Measurements from ENCODE around the gene PIK3R5.
"Not testable (repeated sequence)": the region's sequence is repeated elsewhere in the genome, so short reads cannot be mapped to it uniquely, and the experiment has no call there.

The PIK3R5 gene

GRCh38 chr17:8873801-8874715, 91.4 kb downstream of the PIK3R5 start:
- no peak for DNase-seq

DNA sequence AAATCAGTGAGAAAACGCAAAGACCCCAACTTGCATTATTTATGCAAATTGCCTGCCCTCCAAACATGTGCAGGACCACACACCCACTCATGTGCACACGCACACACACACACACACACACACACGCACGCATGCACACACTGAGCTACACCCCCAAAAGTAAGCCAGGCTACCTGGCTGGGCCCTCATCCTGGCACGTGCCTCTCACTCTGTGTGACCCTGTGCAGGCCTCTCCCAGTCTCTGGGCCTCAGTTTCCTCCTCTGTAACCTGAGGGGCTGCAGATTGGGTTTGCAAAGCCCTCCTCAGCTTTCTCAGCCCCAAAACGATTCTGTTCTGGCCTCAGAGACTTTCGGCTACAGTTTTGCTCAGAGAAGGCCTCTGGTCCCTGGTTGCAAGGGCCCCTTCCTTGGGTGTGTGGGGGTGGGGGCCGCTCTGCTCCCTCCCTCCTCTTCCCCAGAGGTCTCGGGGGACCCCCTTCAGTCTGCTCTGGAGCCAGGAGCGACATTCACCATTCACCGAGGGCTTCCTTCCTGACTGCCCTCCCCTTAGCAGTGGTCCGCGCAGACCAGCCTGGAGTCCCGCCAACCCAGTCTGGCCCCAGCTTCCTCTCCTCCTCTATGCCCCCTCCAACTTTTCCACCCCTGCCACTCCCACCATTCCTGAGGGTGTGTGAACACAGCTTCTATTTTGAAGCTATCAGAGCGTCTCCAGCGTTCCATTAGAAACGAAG, 92.6 kb downstream of the PIK3R5 start:
- no peak for DNase-seq

- DNase-seq: no peak
Observed at GRCh38 chr17:8872036-8872704, 93.3 kb downstream of the PIK3R5 start.

GRCh38 chr17:8871081-8871581, 94.4 kb downstream of the PIK3R5 start:
- DNase-seq: no peak

DNA sequence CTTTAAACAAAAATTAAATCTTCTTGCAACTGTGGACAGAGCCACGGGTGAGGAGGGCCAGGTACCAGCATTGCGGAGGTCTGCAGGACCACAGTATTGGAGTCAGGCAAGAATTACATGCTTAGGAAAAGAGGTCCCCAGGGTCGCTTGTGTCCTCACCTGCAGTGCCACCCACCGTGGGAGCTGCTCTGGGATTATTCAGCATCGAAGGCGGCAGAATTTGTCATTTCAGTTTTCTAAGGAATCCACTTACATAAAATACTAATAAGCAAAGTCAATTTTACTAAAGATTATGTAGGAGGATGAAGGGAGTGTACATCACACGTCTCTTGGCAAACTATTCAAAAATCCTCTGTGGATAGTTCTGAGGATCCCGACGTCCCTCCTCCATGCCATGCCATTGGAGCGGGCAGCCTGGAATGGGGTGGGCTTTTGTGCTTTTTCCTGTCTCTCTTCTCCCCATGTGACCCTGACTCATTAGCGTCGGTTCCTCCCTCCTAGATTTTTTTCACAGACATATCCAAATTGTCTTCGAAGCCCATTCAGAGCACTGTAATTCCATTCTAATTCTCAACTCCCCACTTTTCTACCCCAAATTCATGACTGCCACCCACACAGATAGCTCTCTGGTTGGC, 95.0 kb downstream of the PIK3R5 start:
- no peak for DNase-seq

- DNase-seq: no peak
Observed at GRCh38 chr17:8869114-8869815, 96.2 kb downstream of the PIK3R5 start.

DNA sequence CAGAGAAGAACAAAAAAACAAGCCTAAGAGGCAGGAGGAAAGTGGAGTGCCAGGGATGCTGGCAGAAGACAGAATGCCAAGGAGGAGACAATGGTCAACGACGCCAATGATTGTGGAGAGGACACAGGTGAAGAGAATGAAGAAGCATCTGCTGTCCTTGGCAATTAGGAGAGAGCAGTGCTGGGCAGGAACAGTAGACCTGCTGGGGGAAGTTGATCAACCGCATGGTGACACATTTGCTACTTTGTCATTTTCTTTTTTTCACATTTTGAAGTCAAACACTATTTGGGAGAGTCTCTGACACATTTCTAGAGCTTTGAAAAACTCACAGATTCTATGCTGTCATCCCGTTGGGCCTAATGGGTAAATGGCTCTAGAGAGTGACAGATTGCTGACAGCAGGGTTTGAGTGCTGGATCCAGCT, 97.0 kb downstream of the PIK3R5 start:
- DNase-seq: no peak

DNA sequence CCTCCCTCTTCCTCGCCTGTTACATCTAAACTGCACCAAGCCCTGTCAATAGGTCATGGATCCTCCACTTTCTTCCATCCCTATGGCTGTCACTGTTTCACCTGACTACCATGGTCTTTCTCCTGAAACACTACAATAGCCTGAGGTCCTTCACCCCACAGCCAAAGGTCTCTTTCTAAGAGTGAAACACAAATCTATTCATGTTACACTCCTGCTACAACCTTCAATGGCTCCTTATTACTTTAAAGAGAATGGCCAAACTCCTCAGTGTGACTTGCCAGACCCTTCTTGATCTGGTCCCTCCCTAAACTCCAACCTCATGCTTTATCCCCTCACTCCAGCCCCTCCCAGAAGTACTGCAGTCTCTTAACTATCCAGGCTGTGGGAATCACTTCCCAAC, 97.4 kb downstream of the PIK3R5 start:
- no peak for DNase-seq

DNA sequence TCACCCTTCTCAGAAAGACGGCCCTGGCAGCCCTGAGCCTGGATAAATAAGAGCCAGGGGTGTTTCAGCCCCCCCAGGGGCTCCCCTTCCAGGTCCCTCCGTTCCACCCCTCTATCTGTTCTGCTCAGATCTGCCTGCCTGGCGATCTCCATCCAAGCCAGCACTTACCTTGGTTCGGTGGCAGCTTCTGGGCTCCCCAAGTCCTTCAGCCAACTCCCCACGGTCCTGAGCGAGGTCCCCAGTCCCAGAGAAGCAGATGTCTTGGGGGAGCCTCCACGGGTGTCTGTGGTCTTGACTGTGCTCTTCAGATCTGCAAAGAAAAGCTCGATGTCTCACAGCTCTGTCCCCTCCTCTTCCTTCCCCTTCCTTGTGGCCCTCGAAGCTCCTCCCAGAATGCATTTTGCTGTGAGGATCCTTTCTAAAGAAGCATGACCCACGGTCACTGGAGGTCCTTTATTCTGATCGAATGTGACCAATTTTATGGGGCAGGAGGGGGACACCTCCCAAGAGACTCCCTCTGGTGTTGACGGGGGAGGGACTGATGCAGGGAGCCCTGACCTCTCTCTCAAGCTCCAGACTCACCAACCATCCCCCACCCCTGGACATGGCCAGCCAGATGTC, 98.0 kb downstream of the PIK3R5 start, which contains the start of gene PIK3R6:
PIK3R6 (minus strand) TSS at position 314 of the 621 bp plus-strand sequence. CDS start 17,880 bp downstream, outside the sequence.
- no peak for DNase-seq

DNA sequence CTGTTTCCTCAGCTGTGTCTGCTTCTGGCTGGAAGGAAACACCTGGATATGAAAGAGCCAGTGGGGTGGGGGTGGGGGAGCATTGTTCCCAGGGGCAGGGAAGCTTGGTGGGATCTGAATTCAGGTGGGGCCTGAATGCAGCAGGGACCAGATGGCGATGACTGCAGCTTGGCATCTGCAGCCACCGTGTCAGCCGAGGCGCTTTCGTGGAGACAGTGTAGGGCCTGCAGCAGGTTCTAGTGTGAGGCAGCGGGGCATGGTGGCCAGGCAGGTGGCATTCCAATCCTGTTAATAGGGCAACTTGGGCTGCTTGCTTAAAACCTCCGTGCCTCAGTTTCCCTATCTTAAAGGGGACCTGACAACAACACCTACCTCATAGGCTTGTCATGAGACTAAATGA, 99.7 kb downstream of the PIK3R5 start:
- no peak for DNase-seq

- DNase-seq: no peak
Observed at GRCh38 chr17:8865385-8865784, 100.1 kb downstream of the PIK3R5 start.

- no peak for DNase-seq
Observed at GRCh38 chr17:8862213-8863056, 103.1 kb downstream of the PIK3R5 start.

DNA sequence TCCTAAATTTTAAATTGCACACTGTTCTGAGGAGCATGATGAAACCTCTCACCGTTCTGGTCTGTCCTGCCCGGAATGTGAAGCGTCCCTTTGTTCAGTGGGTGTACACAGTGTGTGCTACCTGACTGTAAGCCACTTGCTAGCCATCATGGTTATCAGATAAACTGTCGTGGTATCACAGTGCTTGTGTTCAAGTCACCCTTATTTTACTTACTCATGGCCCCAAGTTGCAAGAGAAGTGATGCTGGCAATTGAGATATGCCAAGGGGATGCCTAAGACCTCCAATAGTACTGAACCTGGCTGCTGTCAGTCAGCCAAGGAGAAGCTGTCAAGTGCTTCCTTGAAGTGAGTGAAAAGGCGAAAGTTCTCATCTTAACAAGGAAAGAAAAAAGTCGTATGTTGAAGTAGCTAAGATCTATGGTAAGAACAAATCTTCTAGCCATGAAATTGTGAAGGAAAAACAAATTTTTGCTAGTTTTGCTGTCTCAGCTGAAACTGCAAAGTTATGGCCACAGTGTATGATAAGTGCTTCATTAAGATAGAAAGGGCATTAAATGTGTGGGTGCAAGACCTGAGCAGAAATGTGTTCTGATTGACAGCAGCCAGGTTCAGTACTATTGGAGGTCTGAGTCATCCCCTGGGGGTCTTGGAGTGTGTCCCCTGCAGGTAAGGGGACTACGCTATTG, 103.9 kb downstream of the PIK3R5 start:
- no peak for DNase-seq

DNA sequence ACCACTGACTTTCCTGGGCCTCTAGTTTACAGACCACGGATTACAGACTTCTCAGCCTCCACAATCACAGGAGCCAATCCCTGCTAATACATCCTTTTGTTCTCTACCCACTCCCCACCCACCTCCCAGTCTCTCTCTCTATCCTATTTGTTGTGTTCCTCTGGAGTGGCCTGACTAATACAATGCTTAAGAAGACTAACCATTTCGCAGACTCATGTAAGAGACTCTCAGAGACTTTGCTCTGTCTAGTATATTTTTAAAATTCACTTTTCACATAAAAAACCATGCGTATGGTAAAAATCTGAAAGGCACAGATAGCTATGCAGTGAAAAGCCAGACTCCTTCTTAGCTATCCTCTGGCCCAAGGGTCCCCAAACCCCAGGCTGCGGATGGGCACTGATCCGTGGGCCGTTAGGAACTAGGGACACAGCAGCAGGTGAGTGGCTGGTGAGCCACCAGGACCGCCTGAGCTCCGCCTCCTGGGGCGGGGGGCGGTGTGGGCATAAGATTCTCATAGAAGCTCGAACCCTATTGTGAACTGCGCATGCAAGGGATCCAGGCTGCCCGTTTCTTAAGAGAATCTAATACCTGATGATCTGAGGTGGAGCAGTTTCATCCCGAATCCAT, 105.6 kb downstream of the PIK3R5 start:
- DNase-seq: no peak

DNA sequence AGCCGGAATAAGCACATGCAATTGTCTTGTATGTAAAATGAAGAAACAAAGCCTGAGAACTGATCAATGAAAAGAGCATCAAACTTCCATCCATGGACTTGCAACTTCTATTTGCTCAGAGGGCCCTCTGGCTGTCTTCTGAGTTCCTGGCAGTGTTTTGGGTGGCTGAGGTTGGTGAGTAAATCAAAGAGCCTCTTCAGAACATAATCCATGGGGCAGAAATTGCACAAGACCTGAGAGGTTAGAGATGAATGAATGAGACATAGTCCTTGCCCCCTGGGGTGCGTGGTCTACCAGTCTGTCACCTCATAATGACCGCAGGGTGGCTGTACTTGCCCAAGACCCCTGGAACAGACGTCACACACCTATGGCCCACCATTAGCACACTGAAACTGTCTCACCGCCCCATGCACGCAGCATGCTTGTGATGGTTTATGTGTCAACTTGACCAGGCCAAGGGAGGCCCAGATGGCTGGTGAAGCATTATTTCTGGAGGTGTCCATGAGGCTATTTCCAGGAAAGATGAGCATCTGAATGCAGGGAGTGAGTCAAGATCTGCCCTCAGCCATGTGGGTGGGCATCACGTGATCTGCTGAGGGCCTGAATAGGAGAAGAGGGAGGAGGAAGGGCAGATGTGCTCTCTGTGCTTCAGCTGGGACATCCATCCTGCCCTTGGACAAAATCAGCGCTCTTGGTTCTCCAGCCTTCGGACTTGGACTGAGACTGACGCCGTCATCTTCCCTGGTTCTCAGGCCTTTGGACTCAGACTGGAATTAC, 106.3 kb downstream of the PIK3R5 start:
- no peak for DNase-seq

DNA sequence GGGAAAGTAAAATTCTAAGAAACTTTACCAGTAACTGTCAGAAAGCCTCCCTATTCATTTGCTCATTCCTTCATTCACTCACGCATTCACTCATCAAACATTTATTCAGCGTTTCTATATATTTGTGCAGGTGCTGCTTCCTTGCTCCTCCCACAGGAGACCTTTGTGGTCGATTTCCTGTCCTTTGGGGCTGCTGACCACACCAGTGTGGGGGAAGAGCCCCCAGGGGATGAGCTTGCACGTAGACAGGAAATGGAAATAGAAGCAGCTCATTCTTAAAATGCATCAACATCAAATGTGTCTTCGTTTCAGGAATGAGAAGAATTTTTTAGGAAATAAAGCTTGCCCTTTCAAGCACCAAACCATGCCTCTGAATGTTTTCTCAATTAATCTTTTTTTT, 107.6 kb downstream of the PIK3R5 start:
- no peak for DNase-seq

GRCh38 chr17:8856869-8857575, 108.5 kb downstream of the PIK3R5 start:
- DNase-seq: no peak

GRCh38 chr17:8856205-8856603, 109.3 kb downstream of the PIK3R5 start:
- DNase-seq: not testable (repeated sequence)
